Measurements from ENCODE around the gene SEM1. TPM values are rescaled to one million over a fixed set of nuclear protein-coding genes. Genes with fewer than 3 reads are reported as not detected.
"Not testable (repeated sequence)": the region's sequence is repeated elsewhere in the genome, so short reads cannot be mapped to it uniquely, and the experiment has no call there.

The SEM1 gene
- total RNA-seq, 4 donors from 2014 or later = 18.6 to 66.0 (median 20.9) TPM

GRCh38 chr7:96699219-96699871, 10.3 kb downstream of the SEM1 start:
- Histone ChIP-seq H3K27ac (no peak overlapping the region), H3K4me3 (no peak overlapping the region), H3K27me3 (no peaks in the 10 kb centered on the region), H3K9me3 (no peaks in the 10 kb centered on the region), H3K36me3 (no peaks in the 10 kb centered on the region), H3K4me1 (peaks cover 26 to 37% of the 10 kb centered on the region in 2 donors)
- ATAC-seq (no peak), DNase-seq (no peak)
- no peak for TF ChIP-seq CTCF (IDR thresholded peaks at IDR 0.05 in 4 of 5, conservative IDR thresholded peaks at IDR 0.05 in 1 of 5)
- no peak for TF ChIP-seq POLR2A (IDR thresholded peaks at IDR 0.05)
- in situ Hi-C loops (cut with MboI; ENCODE audit: low sequenced_read_pairs in 4 of 4) (no loop called here), intact Hi-C loops (cut with DNase I; ENCODE audit: low total_unique reads) (no loop called here)

- H3K27ac ChIP-seq; ATAC-seq; in situ Hi-C loops (cut with MboI; ENCODE audit: low sequenced_read_pairs in 4 of 4); DNase-seq; H3K27me3 ChIP-seq; H3K4me3 ChIP-seq; H3K36me3 ChIP-seq; intact Hi-C loops (cut with DNase I; ENCODE audit: low total_unique reads); H3K9me3 ChIP-seq: not testable (repeated sequence)
- H3K4me1 ChIP-seq = peaks cover 28 to 42% of the 10 kb centered on the region in 2 donors
Observed at GRCh38 chr7:96698449-96698848, 11.2 kb downstream of the SEM1 start.

GRCh38 chr7:96697822-96698221, 11.8 kb downstream of the SEM1 start:
- H3K27ac ChIP-seq = no peak overlapping the region
- H3K36me3 ChIP-seq = no peaks in the 10 kb centered on the region
- TF ChIP-seq POLR2A (IDR thresholded peaks at IDR 0.05) (no peak), CTCF (IDR thresholded peaks at IDR 0.05 in 4 of 5, conservative IDR thresholded peaks at IDR 0.05 in 1 of 5) (no peak)
- no peak overlapping the region for H3K4me3 ChIP-seq
- ATAC-seq = no peak
- intact Hi-C loops (cut with DNase I; ENCODE audit: low total_unique reads) (no loop called here), in situ Hi-C loops (cut with MboI; ENCODE audit: low sequenced_read_pairs in 4 of 4) (no loop called here)
- H3K9me3 ChIP-seq = no peaks in the 10 kb centered on the region
- no peaks in the 10 kb centered on the region for H3K27me3 ChIP-seq
- peaks cover 34 to 42% of the 10 kb centered on the region in 2 donors for H3K4me1 ChIP-seq
- no peak for DNase-seq

- ATAC-seq = no peak
- H3K4me1 ChIP-seq = peaks cover 44 to 48% of the 10 kb centered on the region in 2 donors
Observed at GRCh38 chr7:96695581-96695980, 14.1 kb downstream of the SEM1 start.

GRCh38 chr7:96694082-96694481, 15.6 kb downstream of the SEM1 start:
- TF ChIP-seq POLR2A (IDR thresholded peaks at IDR 0.05) (no peak), CTCF (IDR thresholded peaks at IDR 0.05 in 4 of 5, conservative IDR thresholded peaks at IDR 0.05 in 1 of 5) (no peak)

More at GRCh38 chr7:96695581-96695980, 14.1 kb downstream of the SEM1 start:
- DNase-seq = no peak
- in situ Hi-C loops (cut with MboI; ENCODE audit: low sequenced_read_pairs in 4 of 4) = no loop called here
- H3K27me3 ChIP-seq = no peaks in the 10 kb centered on the region
- TF ChIP-seq POLR2A (IDR thresholded peaks at IDR 0.05) (no peak), CTCF (IDR thresholded peaks at IDR 0.05 in 4 of 5, conservative IDR thresholded peaks at IDR 0.05 in 1 of 5) (no peak)
- H3K4me3 ChIP-seq = no peak overlapping the region
- H3K27ac ChIP-seq = peak overlapping the region in 1 of 4 donors; percentile 18
- peaks cover 0 to 5% of the 10 kb centered on the region in 2 donors for H3K36me3 ChIP-seq
- no peaks in the 10 kb centered on the region for H3K9me3 ChIP-seq
- intact Hi-C loops (cut with DNase I; ENCODE audit: low total_unique reads) = no loop called here

More at GRCh38 chr7:96694082-96694481, 15.6 kb downstream of the SEM1 start:
- DNase-seq = no peak
- H3K27ac ChIP-seq = no peak overlapping the region
- no peaks in the 10 kb centered on the region for H3K9me3 ChIP-seq
- H3K4me3 ChIP-seq = no peak overlapping the region
- in situ Hi-C loops (cut with MboI; ENCODE audit: low sequenced_read_pairs in 4 of 4) = no loop called here
- H3K27me3 ChIP-seq = no peaks in the 10 kb centered on the region
- ATAC-seq = no peak
- intact Hi-C loops (cut with DNase I; ENCODE audit: low total_unique reads) = no loop called here
- peaks cover 53 to 57% of the 10 kb centered on the region in 2 donors for H3K4me1 ChIP-seq
- H3K36me3 ChIP-seq = peaks cover 0 to 5% of the 10 kb centered on the region in 2 donors
